ENCODE measurements around the gene SKIC3.

The SKIC3 gene

GRCh38 chr5:95531491-95531890 lies 23.3 kb downstream of the SKIC3 start:
- DNase-seq: no peak

GRCh38 chr5:95530416-95530815 lies 24.4 kb downstream of the SKIC3 start:
- peak in 4 of 51 donors; percentile 1 to 11 (median 4) for DNase-seq

- DNase-seq: no peak
These were observed 26.2 kb downstream of the SKIC3 start for GRCh38 chr5:95528565-95528964.

GRCh38 chr5:95526871-95527270 lies 27.9 kb downstream of the SKIC3 start:
- DNase-seq: no peak

- DNase-seq: no peak
These were observed 30.4 kb downstream of the SKIC3 start for GRCh38 chr5:95524423-95524822.

GRCh38 chr5:95520206-95520605 lies 34.6 kb downstream of the SKIC3 start:
- DNase-seq: no peak

- DNase-seq: no peak
These were observed 35.1 kb downstream of the SKIC3 start for GRCh38 chr5:95519681-95520080.

- no peak for DNase-seq
These were observed 35.6 kb downstream of the SKIC3 start for GRCh38 chr5:95519151-95519550.

GRCh38 chr5:95518417-95518816 lies 36.4 kb downstream of the SKIC3 start:
- no peak for DNase-seq

GRCh38 chr5:95511606-95512005 lies 43.2 kb downstream of the SKIC3 start:
- no peak for DNase-seq

GRCh38 chr5:95508550-95508949 lies 46.2 kb downstream of the SKIC3 start:
- no peak for DNase-seq

Measured in hypothalamus (tissue), 51 donors.